ENCODE measurements around the gene HOXB6. TPM values are rescaled to one million over a fixed set of nuclear protein-coding genes. Genes with fewer than 3 reads are reported as not detected.

Gene HOXB6
- total RNA-seq, 4 donors from 2014 or later = 34.3 to 98.4 (median 66.7) TPM

DNA sequence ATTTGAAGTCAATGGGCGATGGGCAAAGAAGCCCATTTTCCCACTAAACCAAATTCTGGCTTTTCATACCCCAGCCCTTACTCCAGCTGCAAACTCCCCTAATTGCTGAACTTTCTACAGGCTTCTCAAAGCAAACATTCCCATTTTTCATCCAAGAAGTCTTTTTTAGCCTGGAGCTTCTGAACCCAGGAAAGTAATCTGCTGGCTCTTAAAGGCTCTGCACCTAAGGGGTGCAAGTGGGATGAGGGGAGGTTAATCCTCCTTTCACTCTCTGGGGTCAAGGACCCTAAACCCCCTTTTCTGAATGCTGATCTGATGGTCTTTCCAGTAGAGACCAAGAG is 3.7 kb upstream of the HOXB6 start:
- TF ChIP-seq, protein P1, sequence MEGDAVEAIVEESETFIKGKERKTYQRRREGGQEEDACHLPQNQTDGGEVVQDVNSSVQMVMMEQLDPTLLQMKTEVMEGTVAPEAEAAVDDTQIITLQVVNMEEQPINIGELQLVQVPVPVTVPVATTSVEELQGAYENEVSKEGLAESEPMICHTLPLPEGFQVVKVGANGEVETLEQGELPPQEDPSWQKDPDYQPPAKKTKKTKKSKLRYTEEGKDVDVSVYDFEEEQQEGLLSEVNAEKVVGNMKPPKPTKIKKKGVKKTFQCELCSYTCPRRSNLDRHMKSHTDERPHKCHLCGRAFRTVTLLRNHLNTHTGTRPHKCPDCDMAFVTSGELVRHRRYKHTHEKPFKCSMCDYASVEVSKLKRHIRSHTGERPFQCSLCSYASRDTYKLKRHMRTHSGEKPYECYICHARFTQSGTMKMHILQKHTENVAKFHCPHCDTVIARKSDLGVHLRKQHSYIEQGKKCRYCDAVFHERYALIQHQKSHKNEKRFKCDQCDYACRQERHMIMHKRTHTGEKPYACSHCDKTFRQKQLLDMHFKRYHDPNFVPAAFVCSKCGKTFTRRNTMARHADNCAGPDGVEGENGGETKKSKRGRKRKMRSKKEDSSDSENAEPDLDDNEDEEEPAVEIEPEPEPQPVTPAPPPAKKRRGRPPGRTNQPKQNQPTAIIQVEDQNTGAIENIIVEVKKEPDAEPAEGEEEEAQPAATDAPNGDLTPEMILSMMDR (IDR thresholded peaks at IDR 0.05) = no peak
- TF ChIP-seq POLR2A (IDR thresholded peaks at IDR 0.05) = no peak
- H3K9me3 ChIP-seq = no peaks in the 10 kb centered on the region
- DNase-seq = no peak
- no peaks in the 10 kb centered on the region for H3K27me3 ChIP-seq
- no peak overlapping the region for H3K4me3 ChIP-seq
- peaks cover 0 to 27% (median 16%) of the 10 kb centered on the region in 4 donors for H3K4me1 ChIP-seq
- H3K36me3 ChIP-seq = peaks cover 0 to 4% (median 0%) of the 10 kb centered on the region in 3 donors
- no peak overlapping the region for H3K27ac ChIP-seq

DNA sequence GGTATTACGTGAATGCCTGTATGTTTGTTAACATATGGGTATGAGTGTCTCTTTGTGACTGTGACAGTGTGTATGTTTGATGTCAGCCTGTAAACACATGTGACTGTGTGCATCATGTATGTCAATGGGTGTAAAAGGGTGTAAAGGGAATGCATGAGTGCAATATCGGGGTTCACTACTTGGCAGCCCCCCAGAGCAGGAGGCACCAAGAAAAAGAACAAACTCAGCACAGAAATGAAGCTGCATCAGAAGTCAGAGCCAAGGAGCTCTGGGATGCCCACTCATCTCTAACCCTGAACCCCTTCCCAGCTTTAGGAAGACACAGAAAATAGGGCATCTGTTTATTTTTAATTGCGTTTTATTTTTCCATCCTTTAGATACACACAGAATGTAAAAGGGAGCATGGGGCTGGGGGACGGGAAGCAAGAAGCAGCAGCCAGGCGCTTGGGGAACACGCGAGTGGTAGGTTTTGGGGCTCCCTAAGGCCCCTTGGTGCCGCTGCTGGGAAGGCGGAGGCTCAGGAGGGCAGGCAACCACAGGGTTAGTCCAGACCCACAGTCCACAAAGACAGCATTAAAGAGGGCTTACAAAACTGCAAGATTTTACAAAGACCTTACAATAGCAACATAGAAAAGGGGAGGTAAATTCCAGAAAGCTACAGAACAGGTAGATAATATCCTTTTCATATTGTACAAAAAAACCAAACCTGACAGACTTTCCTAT is 2.3 kb upstream of the HOXB6 start:
- H3K4me1 ChIP-seq = peaks cover 0 to 29% (median 14%) of the 10 kb centered on the region in 4 donors
- peak overlapping the region in 1 of 4 donors; percentile 92 for H3K27ac ChIP-seq
- no peaks in the 10 kb centered on the region for H3K9me3 ChIP-seq
- no peak overlapping the region for H3K4me3 ChIP-seq
- H3K36me3 ChIP-seq = peaks cover 0 to 4% (median 0%) of the 10 kb centered on the region in 3 donors
- DNase-seq = no peak
- H3K27me3 ChIP-seq = no peaks in the 10 kb centered on the region
- TF ChIP-seq, protein P1 (IDR thresholded peaks at IDR 0.05) = no peak
- no peak for TF ChIP-seq POLR2A (IDR thresholded peaks at IDR 0.05)

DNA sequence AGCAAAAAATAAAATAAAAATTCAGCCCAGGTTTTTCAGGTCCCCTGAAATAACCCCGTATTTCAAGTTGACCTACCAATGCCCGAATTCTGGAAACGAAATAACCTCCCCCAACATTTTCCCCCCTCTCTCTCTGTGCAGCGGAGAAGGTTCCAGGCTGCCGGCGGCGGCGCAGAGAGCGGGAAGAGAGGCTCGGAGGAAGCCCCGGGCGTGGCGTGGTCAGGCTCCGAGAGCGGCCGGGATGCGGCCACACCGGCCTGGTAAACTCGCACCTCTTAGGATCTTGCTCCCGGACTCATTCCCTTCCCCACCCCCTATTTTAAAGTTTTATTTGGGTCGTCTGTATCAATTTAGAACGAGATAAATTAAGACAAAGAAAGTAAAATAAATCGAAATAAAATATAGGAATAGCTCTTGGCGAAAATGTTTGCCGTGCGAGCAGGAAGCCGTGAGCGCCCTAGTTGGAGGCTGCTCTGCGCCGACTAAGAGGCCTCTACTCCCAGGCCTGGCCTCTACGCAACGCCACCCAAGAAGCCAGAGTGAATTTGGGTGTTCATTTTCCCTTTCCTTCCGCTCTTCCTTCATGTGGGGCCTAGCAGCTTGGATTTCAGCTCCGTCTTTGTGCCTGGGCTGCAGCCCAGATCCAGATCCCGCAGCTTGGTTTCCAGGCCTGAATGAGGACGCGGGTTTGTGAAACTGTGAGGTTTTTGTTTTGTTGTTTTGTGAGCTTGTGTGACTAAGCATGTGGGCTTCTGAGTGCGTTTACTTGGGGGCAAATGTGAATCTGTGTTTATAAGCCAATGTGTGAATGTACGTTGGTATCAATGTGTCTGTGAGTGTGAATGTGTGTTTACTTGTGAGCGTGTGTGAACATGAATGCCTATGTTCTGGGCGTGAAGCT is 1.5 kb upstream of the HOXB6 start:
- Histone ChIP-seq H3K27me3 (no peaks in the 10 kb centered on the region), H3K9me3 (no peaks in the 10 kb centered on the region), H3K4me1 (peaks cover 0 to 31% (median 9%) of the 10 kb centered on the region in 4 donors), H3K27ac (peak overlapping the region in 2 of 4 donors; percentile 89 to 92), H3K4me3 (no peak overlapping the region), H3K36me3 (peaks cover 0 to 4% (median 0%) of the 10 kb centered on the region in 3 donors)
- TF ChIP-seq, protein P1 (IDR thresholded peaks at IDR 0.05) = no peak
- TF ChIP-seq POLR2A (IDR thresholded peaks at IDR 0.05) = no peak
- no peak for DNase-seq

DNA sequence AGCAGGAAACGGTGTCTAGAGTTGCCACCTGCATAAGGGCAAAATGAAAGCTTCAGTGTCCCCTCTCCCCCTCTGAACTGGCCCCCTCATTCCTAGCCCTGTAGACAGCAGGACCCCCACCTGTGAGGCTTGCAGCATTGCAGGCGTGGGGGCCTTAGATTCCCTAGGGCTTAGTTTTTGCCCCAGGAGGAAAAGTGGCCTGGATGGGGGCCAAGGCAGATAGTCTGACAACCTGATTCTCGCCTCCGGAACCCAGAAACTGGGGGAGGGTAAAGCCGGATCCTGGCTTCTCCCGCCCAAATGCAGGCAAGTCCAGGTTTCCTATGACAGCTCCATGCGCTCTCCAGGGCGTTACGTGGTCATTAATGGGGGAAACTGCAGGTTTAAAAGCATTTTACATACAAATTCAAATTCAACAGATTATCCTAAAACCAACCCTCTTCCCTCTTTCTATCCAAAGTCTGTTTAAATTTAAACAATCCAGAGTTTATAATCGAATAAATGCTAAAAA is 678 bp upstream of the HOXB6 start:
- Histone ChIP-seq H3K9me3 (no peaks in the 10 kb centered on the region), H3K36me3 (peaks cover 0 to 4% (median 0%) of the 10 kb centered on the region in 3 donors), H3K27me3 (no peaks in the 10 kb centered on the region), H3K27ac (peak overlapping the region in 3 of 4 donors; percentile 83 to 92 (median 89)), H3K4me1 (peaks cover 0 to 39% (median 9%) of the 10 kb centered on the region in 4 donors), H3K4me3 (peak overlapping the region in 3 of 4 donors; percentile 17 to 61 (median 44))
- TF ChIP-seq POLR2A (IDR thresholded peaks at IDR 0.05) = no peak
- TF ChIP-seq, protein P1 (IDR thresholded peaks at IDR 0.05) = no peak
- DNase-seq = peak in 1 of 3 donors; percentile 53

DNA sequence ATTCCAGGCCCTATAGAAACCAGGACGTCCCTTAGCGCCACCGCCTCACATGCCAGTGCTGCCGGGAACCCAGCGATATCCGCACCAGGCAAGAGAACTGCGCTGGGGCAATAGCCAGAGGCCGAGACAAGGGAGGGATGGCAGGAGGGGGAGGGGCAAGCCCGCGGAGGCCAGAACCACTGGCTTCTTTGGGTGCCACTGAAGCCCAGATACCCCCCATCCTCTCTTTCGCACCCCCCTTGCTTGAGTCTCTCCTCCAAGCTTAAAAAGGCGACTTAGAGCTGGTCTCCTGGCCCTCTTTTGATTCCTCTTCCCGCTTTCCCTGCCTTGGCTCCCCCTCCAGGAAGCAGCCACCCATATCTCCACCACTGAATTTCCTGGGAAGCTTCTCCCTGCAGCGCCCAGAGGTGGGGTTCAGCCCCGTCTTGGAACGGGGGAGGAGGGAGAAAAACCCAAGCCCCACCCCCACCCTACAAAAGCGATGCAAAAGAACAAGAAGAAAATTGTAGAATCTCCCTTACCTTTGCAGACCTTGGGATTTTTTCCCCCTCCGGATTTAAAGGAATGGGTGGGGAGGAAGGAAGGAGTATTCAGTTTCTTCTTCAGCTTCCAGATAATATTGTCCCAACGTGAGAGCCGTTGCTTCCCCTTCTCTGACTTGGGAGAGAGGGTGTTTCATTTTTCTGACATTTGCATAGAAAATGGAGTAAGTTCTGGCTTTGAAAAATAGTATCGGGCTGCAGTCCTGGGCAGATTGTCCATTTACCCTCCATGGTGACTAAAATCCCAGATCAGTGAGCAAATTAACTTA is 622 bp downstream of the HOXB6 start:
- peak in 2 of 3 donors; percentile 76 to 84 for DNase-seq
- TF ChIP-seq POLR2A (IDR thresholded peaks at IDR 0.05) = peak; percentile 44 to 55
- TF ChIP-seq, protein P1 (IDR thresholded peaks at IDR 0.05) = peak in 2 of 6 experiments; percentile 8 to 22
- Histone ChIP-seq H3K4me1 (peaks cover 0 to 45% (median 5%) of the 10 kb centered on the region in 4 donors), H3K4me3 (peak overlapping the region; percentile 4 to 69 (median 52)), H3K27ac (peak overlapping the region; percentile 44 to 92 (median 86)), H3K27me3 (no peaks in the 10 kb centered on the region), H3K9me3 (no peaks in the 10 kb centered on the region), H3K36me3 (peaks cover 0 to 4% (median 0%) of the 10 kb centered on the region in 3 donors)
